GM18502 (cell line): ENCODE measurements around the gene SAFB2.

Experiments used
- ATAC-seq: cut with Tn5 transposase; IDR thresholded peaks from one replicate; pipeline ENCODE4 v1.9.1; 2021; ENCODE audit warnings: mild to moderate bottlenecking; ENCODE audit not compliant: unreplicated experiment, poor library complexity

Gene SAFB2

GRCh38 chr19:5637971-5638370 lies 15.4 kb upstream of the SAFB2 start:
- ATAC-seq, result no peak

GRCh38 chr19:5635427-5635826 lies 12.9 kb upstream of the SAFB2 start:
- ATAC-seq, result no peak

GRCh38 chr19:5632657-5633056 lies 10.1 kb upstream of the SAFB2 start:
- ATAC-seq, result no peak

- no peak for ATAC-seq
These were observed 9.7 kb upstream of the SAFB2 start for GRCh38 chr19:5632241-5632612.

- no peak for ATAC-seq
These were observed 9.1 kb upstream of the SAFB2 start for GRCh38 chr19:5631567-5632240.

- no peak for ATAC-seq
These were observed 6.4 kb upstream of the SAFB2 start for GRCh38 chr19:5628919-5629481.

GRCh38 chr19:5628461-5628860 lies 5.9 kb upstream of the SAFB2 start:
- no peak for ATAC-seq

- ATAC-seq, result no peak
These were observed 4.9 kb upstream of the SAFB2 start for GRCh38 chr19:5627395-5627904.

GRCh38 chr19:5625641-5626040 lies 3.1 kb upstream of the SAFB2 start:
- no peak for ATAC-seq

- ATAC-seq, result no peak
These were observed 2.2 kb upstream of the SAFB2 start for GRCh38 chr19:5624741-5625278.

- ATAC-seq, result no peak
These were observed 1.6 kb upstream of the SAFB2 start for GRCh38 chr19:5624018-5624663.

- no peak for ATAC-seq
These were observed 931 bp upstream of the SAFB2 start for GRCh38 chr19:5623397-5624017.

GRCh38 chr19:5621945-5622464 lies 571 bp downstream of the SAFB2 start:
- no peak for ATAC-seq

GRCh38 chr19:5621311-5621944 lies 1.1 kb downstream of the SAFB2 start:
- no peak for ATAC-seq

GRCh38 chr19:5619946-5620345 lies 2.6 kb downstream of the SAFB2 start:
- no peak for ATAC-seq

GRCh38 chr19:5618591-5618990 lies 4.0 kb downstream of the SAFB2 start:
- no peak for ATAC-seq

GRCh38 chr19:5617080-5617479 lies 5.5 kb downstream of the SAFB2 start:
- no peak for ATAC-seq

GRCh38 chr19:5615756-5616327 lies 6.7 kb downstream of the SAFB2 start:
- ATAC-seq, result no peak

- ATAC-seq, result no peak
These were observed 9.4 kb downstream of the SAFB2 start for GRCh38 chr19:5612891-5613865.
